Measurements from ENCODE around the gene DNAH11.
"Not testable (repeated sequence)": the region's sequence is repeated elsewhere in the genome, so short reads cannot be mapped to it uniquely, and the experiment has no call there.

The DNAH11 gene

GRCh38 chr7:21869785-21870402 is 327.1 kb downstream of the DNAH11 start:
- no peak for DNase-seq (ENCODE audit: insufficient read length, low spot score)
- FAIRE-seq, result no peak
- TF ChIP-seq CTCF (IDR thresholded peaks at IDR 0.05; ENCODE audit: insufficient read depth, missing control alignments), result no peak

GRCh38 chr7:21883069-21883468 is 340.2 kb downstream of the DNAH11 start:
- FAIRE-seq (no peak), DNase-seq (ENCODE audit: insufficient read length, low spot score) (no peak)
- TF ChIP-seq CTCF (IDR thresholded peaks at IDR 0.05; ENCODE audit: insufficient read depth, missing control alignments), result no peak

DNA sequence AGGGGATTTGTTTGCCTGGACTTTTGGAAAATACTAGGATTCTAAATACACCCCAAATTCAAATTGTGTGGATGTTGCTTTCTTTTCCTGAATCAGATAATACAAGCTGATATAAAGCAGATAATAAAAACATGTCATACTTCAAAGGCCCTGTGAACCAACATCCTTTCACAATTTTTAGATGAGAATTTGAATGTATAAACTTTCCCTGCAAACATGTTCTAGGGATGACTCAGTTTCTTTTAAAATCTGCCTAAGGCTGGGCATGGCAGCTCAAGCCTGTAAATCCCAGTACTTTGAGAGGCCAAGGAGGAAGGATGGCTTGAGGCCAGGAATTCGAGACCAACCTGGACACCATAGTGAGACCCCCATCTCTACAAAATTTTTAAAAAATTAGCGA is 340.7 kb downstream of the DNAH11 start:
- DNase-seq (ENCODE audit: insufficient read length, low spot score); FAIRE-seq: not testable (repeated sequence)

DNA sequence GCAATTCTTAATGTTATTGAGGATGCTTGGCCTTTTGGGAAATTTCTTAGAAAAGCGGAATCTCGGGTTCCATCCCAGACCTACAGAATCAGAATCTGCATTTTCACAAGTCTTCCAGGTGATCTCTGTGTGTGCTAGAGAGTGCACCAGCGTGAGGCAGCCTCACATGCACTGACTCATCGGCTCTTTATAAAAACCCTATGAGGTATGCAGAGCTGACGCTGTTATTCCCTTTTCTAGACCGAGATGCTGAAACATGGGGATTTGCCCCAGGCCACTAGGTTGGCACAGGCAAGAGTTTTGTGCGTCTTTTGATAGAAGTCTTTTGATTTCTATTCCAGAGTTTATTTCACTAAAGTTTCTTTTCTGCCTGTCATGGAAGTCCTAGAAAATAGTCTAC is 341.7 kb downstream of the DNAH11 start:
- FAIRE-seq, result no peak
- DNase-seq (ENCODE audit: insufficient read length, low spot score), result no peak
- no peak for TF ChIP-seq CTCF (IDR thresholded peaks at IDR 0.05; ENCODE audit: insufficient read depth, missing control alignments)

GRCh38 chr7:21886396-21886795 is 343.6 kb downstream of the DNAH11 start:
- no peak for TF ChIP-seq CTCF (IDR thresholded peaks at IDR 0.05; ENCODE audit: insufficient read depth, missing control alignments)
- DNase-seq (ENCODE audit: insufficient read length, low spot score), result no peak
- FAIRE-seq, result no peak

DNA sequence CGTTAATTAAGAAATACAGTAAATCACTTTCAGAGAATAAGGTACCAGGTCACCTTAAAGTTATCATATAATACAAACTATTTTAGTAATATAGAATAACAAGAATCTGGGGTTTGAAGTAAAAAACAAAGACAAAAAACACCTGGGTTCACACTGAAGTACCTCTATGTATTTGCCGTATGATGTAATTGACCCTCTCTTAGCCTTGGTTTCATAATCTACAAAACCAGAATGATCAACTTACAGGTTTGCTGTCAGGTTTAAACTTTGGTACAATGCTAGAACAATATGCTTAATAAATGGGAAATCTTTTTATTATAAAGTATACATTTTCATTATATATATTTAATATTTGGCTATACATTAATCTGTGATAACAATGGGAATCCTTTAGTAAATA is 344.5 kb downstream of the DNAH11 start:
- TF ChIP-seq CTCF (IDR thresholded peaks at IDR 0.05; ENCODE audit: insufficient read depth, missing control alignments), result no peak
- no peak for DNase-seq (ENCODE audit: insufficient read length, low spot score)
- FAIRE-seq, result no peak

GRCh38 chr7:21887779-21888178 is 344.9 kb downstream of the DNAH11 start:
- DNase-seq (ENCODE audit: insufficient read length, low spot score) (no peak), FAIRE-seq (no peak)
- TF ChIP-seq CTCF (IDR thresholded peaks at IDR 0.05; ENCODE audit: insufficient read depth, missing control alignments), result no peak

DNA sequence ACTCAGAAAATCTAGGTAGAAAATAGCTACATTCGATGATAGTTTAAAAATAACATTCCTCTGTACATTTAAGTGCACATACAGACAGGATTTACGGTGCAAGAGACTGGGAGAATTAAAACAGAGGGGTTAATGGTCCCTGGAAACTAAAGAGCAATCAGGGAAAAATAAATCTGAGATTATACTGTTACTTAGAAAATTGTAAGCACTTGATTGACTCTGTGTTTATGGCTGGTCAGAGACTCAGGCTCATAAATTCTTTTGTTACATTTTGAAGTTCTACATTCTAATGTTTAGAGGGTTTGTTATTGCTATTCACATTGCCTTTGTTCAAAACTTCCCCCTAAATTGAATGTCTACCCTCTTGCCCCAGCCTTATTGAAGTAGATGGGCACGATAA is 348.5 kb downstream of the DNAH11 start:
- TF ChIP-seq CTCF (IDR thresholded peaks at IDR 0.05; ENCODE audit: insufficient read depth, missing control alignments), result no peak
- FAIRE-seq (no peak), DNase-seq (ENCODE audit: insufficient read length, low spot score) (no peak)

Measured in D721Med (cell line).